Measurements from ENCODE around the gene MACROH2A1. TPM values are rescaled to one million over a fixed set of nuclear protein-coding genes. Genes with fewer than 3 reads are reported as not detected.

Gene MACROH2A1
- total RNA-seq, 2 donors from 2014 or later = 189 to 191 TPM

- H3K27ac ChIP-seq = no peak overlapping the region
- TF ChIP-seq POLR2AphosphoS5 (IDR thresholded peaks at IDR 0.05) = no peak
- no peak for TF ChIP-seq POLR2A (IDR thresholded peaks at IDR 0.05)
- TF ChIP-seq CTCF (IDR thresholded peaks at IDR 0.05) = no peak
- no peaks in the 10 kb centered on the region for H3K36me3 ChIP-seq
- no peaks in the 10 kb centered on the region for H3K9me3 ChIP-seq
- 86% methylated on average over 1 of the region's 1 CpG for WGBS
- intact Hi-C loops (cut with DNase I) = no loop called here
- no peak overlapping the region for H3K4me3 ChIP-seq
- DNase-seq (ENCODE audit: low spot score) = no peak
- no peaks in the 10 kb centered on the region for H3K4me1 ChIP-seq (replicated peaks)
- H3K27me3 ChIP-seq (replicated peaks; ENCODE audit: insufficient read depth) = no peaks in the 10 kb centered on the region
These were observed 24.8 kb upstream of the MACROH2A1 start for GRCh38 chr5:135423846-135424168.

DNA sequence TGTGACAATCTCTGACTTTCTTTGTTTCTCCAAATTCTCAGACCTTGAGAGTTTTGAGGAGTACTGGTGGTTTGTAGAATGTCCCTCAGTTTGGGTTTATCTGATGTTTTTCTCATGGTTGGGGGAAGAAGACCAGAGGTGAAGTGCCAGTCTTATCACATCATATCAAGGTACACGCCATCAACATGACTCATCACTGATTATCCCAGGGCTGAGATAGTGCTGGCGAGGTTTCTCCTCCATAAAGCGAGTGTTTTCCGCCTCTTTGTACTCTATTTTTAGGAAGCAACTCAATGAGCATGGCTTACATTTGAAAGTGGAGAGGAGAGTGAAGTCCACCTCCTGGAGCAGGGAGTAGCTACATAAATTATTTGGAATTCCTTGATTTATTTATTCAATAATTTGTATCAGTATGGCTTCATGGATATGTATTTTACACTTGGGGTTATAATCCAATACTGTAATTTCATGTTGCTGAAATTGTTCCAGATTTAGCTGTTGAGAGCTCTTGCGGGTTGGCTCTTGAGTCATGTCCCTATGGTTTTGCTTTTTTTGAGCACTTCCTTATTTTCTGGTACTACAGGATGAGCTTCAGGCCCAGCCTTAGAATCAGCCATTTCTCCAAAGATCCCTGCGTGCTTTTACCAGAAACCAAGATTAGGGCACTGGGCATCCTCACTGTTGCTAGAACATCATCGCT is 24.3 kb upstream of the MACROH2A1 start:
- no peaks in the 10 kb centered on the region for H3K4me1 ChIP-seq (replicated peaks)
- H3K9me3 ChIP-seq = no peaks in the 10 kb centered on the region
- no peaks in the 10 kb centered on the region for H3K27me3 ChIP-seq (replicated peaks; ENCODE audit: insufficient read depth)
- H3K36me3 ChIP-seq = no peaks in the 10 kb centered on the region
- no peak overlapping the region for H3K4me3 ChIP-seq
- intact Hi-C loops (cut with DNase I) = no loop called here
- no peak overlapping the region for H3K27ac ChIP-seq
- 94% methylated on average over 7 of the region's 7 CpGs for WGBS
- no peak for DNase-seq (ENCODE audit: low spot score)
- TF ChIP-seq POLR2A (IDR thresholded peaks at IDR 0.05) (no peak), POLR2AphosphoS5 (IDR thresholded peaks at IDR 0.05) (no peak), CTCF (IDR thresholded peaks at IDR 0.05) (no peak)

DNA sequence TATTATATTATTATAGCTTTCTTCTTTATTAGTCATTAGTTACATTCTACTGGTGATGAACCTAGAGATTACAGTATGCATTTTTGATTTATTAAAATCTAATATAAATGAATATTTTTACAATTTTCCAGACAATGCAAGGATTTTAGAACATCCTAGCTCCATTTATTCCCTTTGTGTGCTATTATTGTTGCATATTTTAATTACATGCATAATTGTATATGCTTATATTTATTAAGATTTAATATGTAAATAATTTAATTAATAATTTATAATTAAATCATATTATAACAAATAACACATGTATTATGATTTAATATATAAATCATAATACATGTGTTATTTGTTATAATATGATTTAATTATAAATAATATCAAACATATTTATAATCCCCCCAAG is 23.4 kb upstream of the MACROH2A1 start:
- no peaks in the 10 kb centered on the region for H3K9me3 ChIP-seq
- no peak overlapping the region for H3K4me3 ChIP-seq
- no peaks in the 10 kb centered on the region for H3K4me1 ChIP-seq (replicated peaks)
- no peaks in the 10 kb centered on the region for H3K27me3 ChIP-seq (replicated peaks; ENCODE audit: insufficient read depth)
- no peak for TF ChIP-seq POLR2AphosphoS5 (IDR thresholded peaks at IDR 0.05)
- no peak for TF ChIP-seq CTCF (IDR thresholded peaks at IDR 0.05)
- TF ChIP-seq POLR2A (IDR thresholded peaks at IDR 0.05) = no peak
- H3K36me3 ChIP-seq = no peaks in the 10 kb centered on the region
- intact Hi-C loops (cut with DNase I) = no loop called here
- H3K27ac ChIP-seq = no peak overlapping the region
- no peak for DNase-seq (ENCODE audit: low spot score)

DNA sequence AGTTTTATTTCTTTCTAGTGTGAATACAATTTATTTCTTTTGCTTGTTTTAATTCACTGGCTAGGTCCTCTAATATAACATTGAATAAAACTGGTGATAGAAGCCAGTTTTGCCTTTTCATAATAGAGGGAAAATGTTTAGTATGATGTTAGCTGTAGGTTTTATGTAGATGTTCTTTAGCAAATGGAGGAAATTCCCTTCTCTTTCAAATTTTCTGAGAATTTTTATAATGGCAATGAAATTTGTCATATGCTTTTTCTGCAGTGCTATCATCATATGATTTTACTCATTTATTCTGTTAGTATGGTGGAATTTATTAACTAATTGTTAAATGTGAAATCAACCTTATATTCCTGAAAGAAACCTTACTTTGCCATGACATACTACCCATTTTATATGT is 18.1 kb upstream of the MACROH2A1 start:
- Histone ChIP-seq H3K9me3 (no peaks in the 10 kb centered on the region), H3K4me3 (no peak overlapping the region), H3K27ac (no peak overlapping the region), H3K36me3 (no peaks in the 10 kb centered on the region), H3K27me3 (replicated peaks; ENCODE audit: insufficient read depth) (no peaks in the 10 kb centered on the region), H3K4me1 (replicated peaks) (no peaks in the 10 kb centered on the region)
- TF ChIP-seq POLR2AphosphoS5 (IDR thresholded peaks at IDR 0.05) (no peak), POLR2A (IDR thresholded peaks at IDR 0.05) (no peak), CTCF (IDR thresholded peaks at IDR 0.05) (no peak)
- intact Hi-C loops (cut with DNase I) = no loop called here
- no peak for DNase-seq (ENCODE audit: low spot score)

DNA sequence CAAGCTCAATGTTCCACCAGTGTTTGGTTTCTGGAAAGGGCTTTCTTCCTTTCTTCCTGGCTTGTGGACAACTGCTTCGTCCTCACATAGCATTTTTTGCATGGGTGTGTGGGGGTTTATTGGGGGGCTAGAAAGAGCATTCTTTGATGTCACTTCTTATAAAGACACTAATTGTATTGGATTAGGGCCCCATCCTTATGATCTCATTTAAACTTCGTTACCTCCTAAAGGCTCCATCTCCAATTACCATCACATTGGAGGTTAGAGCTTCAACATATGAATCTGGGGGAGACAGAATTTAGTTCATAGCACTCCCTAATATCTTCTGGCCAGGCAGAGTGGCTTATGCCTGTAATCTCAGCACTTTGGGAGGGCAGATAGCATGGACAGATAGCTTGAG is 6.1 kb upstream of the MACROH2A1 start:
- Histone ChIP-seq H3K27me3 (replicated peaks; ENCODE audit: insufficient read depth) (no peaks in the 10 kb centered on the region), H3K36me3 (no peaks in the 10 kb centered on the region), H3K4me1 (replicated peaks) (no peaks in the 10 kb centered on the region), H3K9me3 (no peaks in the 10 kb centered on the region), H3K4me3 (no peak overlapping the region), H3K27ac (no peak overlapping the region)
- DNase-seq (ENCODE audit: low spot score) = no peak
- 78% methylated on average over 2 of the region's 2 CpGs for WGBS
- intact Hi-C loops (cut with DNase I) = no loop called here
- TF ChIP-seq POLR2A (IDR thresholded peaks at IDR 0.05) (no peak), CTCF (IDR thresholded peaks at IDR 0.05) (no peak), POLR2AphosphoS5 (IDR thresholded peaks at IDR 0.05) (no peak)
